OCI-LY7 (cell line): ENCODE results near the gene CREB5.

ENCODE experiments used
- EZH2phosphoT487 ChIP-seq: fragments of 200-600 bp; sonication (generic); IDR thresholded peaks from 2 replicates; pipeline ENCODE4 v1.6.1; 2018; ENCODE audit warnings: low read depth, borderline replicate concordance, mild to moderate bottlenecking, mixed run types, antibody characterized with exemption, low read length, moderate library complexity, mixed read lengths
- TF ChIP-seq, protein P1 (sequence below): fragments of 200-600 bp; sonication (generic); conservative IDR thresholded peaks from 2 replicates; pipeline ENCODE4 v1.5.1; 2014; ENCODE audit warnings: mild to moderate bottlenecking, antibody characterized with exemption, low read length, moderate library complexity, mixed read lengths

- TF ChIP-seq, protein P1, sequence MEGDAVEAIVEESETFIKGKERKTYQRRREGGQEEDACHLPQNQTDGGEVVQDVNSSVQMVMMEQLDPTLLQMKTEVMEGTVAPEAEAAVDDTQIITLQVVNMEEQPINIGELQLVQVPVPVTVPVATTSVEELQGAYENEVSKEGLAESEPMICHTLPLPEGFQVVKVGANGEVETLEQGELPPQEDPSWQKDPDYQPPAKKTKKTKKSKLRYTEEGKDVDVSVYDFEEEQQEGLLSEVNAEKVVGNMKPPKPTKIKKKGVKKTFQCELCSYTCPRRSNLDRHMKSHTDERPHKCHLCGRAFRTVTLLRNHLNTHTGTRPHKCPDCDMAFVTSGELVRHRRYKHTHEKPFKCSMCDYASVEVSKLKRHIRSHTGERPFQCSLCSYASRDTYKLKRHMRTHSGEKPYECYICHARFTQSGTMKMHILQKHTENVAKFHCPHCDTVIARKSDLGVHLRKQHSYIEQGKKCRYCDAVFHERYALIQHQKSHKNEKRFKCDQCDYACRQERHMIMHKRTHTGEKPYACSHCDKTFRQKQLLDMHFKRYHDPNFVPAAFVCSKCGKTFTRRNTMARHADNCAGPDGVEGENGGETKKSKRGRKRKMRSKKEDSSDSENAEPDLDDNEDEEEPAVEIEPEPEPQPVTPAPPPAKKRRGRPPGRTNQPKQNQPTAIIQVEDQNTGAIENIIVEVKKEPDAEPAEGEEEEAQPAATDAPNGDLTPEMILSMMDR = no peak
- no peak for TF ChIP-seq EZH2phosphoT487
Measured at GRCh38 chr7:28623105-28623730, 210.9 kb downstream of the CREB5 start.
